ENCODE measurements around the gene PRR23E. TPM values are rescaled to one million over a fixed set of nuclear protein-coding genes. Genes with fewer than 3 reads are reported as not detected.

Gene PRR23E

DNA sequence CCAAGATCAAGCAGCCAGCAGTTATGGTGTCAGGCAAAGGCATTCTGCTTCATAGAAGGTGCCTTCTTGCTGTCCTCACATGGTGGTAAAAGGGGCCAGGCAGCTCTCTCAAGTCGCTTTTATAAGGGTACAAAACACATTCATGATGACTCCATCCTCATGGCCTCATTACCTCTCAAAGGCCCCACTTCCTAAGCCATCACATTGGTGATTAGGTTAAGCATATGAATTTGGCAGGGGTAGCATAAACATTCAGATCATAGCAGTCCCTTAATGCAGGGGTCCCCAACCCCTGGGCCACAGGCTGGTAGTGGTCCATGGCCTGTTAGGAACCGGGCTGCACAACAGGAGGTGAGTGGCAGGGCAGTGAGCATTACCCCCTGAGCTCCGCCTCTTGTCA lies 42.8 kb downstream of the PRR23E start:
- Histone ChIP-seq H3K4ac (ENCODE audit: low read depth, low read length) (no peak overlapping the region), H3K56ac (ENCODE audit: low read length) (no peak overlapping the region), H2BK15ac (replicated peaks; ENCODE audit: low read depth) (no peak overlapping the region), H3K23ac (ENCODE audit: low read length) (no peak overlapping the region), H3K9ac (ENCODE audit: low read length) (no peak overlapping the region), H3K4me1 (ENCODE audit: control insufficient read depth, low read depth, low read length) (no peaks in the 10 kb centered on the region), H3K4me3 (ENCODE audit: low read length) (no peak overlapping the region), H4K8ac (ENCODE audit: low read depth, low read length) (no peak overlapping the region), H3K79me1 (ENCODE audit: low read length) (no peaks in the 10 kb centered on the region), H2BK5ac (ENCODE audit: low read length) (no peak overlapping the region), H3K79me2 (ENCODE audit: control insufficient read depth, insufficient read depth, low read length) (no peaks in the 10 kb centered on the region), H3K4me2 (ENCODE audit: low read length) (no peak overlapping the region), H3K27ac (ENCODE audit: low read depth, low read length) (no peak overlapping the region), H3K27me3 (ENCODE audit: insufficient read depth, low read length, poor library complexity) (no peaks in the 10 kb centered on the region), H3K36me3 (ENCODE audit: control insufficient read depth, insufficient read depth, low read length) (no peaks in the 10 kb centered on the region), H4K5ac (ENCODE audit: low read length) (no peak overlapping the region), H2AK5ac (ENCODE audit: low read length) (no peak overlapping the region), H3K18ac (ENCODE audit: low read length) (no peak overlapping the region), H2BK120ac (ENCODE audit: low read depth, low read length) (no peak overlapping the region)
- no peak for DNase-seq
- WGBS (ENCODE audit: extremely low coverage, insufficient coverage, low lambda C conversion rate) = no CpG with 5 or more reads among the region's 3 CpGs

DNA sequence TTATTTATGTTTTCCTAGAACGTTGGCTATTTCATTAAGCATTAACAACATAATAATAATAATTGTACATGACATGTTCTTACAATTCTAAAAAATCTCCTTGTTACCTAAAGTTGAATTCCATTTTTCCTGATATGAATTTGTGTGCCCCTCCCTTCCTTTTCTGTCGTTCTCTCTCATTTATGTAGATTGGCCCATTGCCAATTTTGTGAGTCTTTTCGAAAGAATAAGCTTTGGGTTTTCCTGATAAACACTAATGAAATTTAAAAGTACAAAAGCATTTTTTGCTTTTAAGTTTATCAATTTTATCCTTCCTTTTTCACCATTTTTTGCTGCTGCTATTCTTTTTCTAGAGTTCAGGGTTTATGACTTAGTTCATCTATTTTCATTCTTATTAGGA lies 44.9 kb downstream of the PRR23E start:
- no peak overlapping the region for H3K56ac ChIP-seq (ENCODE audit: low read length)
- no peak overlapping the region for H2BK15ac ChIP-seq (replicated peaks; ENCODE audit: low read depth)
- H3K27me3 ChIP-seq (ENCODE audit: insufficient read depth, low read length, poor library complexity) = no peaks in the 10 kb centered on the region
- H3K4me1 ChIP-seq (ENCODE audit: control insufficient read depth, low read depth, low read length) = no peaks in the 10 kb centered on the region
- H4K5ac ChIP-seq (ENCODE audit: low read length) = no peak overlapping the region
- H2BK5ac ChIP-seq (ENCODE audit: low read length) = no peak overlapping the region
- no peak overlapping the region for H2AK5ac ChIP-seq (ENCODE audit: low read length)
- H3K27ac ChIP-seq (ENCODE audit: low read depth, low read length) = no peak overlapping the region
- no peak overlapping the region for H3K23ac ChIP-seq (ENCODE audit: low read length)
- H3K4me3 ChIP-seq (ENCODE audit: low read length) = no peak overlapping the region
- H3K18ac ChIP-seq (ENCODE audit: low read length) = no peak overlapping the region
- no CpG with 5 or more reads among the region's 3 CpGs for WGBS (ENCODE audit: extremely low coverage, insufficient coverage, low lambda C conversion rate)
- H4K8ac ChIP-seq (ENCODE audit: low read depth, low read length) = no peak overlapping the region
- H3K36me3 ChIP-seq (ENCODE audit: control insufficient read depth, insufficient read depth, low read length) = no peaks in the 10 kb centered on the region
- H3K4ac ChIP-seq (ENCODE audit: low read depth, low read length) = no peak overlapping the region
- no peaks in the 10 kb centered on the region for H3K79me1 ChIP-seq (ENCODE audit: low read length)
- no peaks in the 10 kb centered on the region for H3K79me2 ChIP-seq (ENCODE audit: control insufficient read depth, insufficient read depth, low read length)
- no peak overlapping the region for H3K4me2 ChIP-seq (ENCODE audit: low read length)
- no peak overlapping the region for H2BK120ac ChIP-seq (ENCODE audit: low read depth, low read length)
- no peak overlapping the region for H3K9ac ChIP-seq (ENCODE audit: low read length)
- no peak for DNase-seq

DNA sequence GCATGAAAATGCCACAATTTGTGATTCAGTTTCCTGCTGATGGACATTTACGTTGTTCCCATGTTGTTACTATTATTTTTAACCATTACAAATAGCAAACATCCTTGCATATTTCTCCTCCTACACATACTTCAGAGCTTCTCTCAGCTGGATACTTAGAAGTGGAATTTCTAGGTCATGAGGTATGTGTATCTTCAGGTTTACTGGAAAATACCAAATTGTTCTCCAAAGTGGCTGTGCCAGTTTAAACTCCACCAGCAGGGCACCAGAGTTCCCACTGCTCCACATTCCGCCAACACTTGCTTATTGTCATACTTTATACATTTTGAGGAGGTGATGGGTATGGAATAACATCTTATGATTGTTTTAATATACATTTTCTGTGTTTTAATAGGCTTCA lies 45.7 kb downstream of the PRR23E start:
- no peak overlapping the region for H3K9ac ChIP-seq (ENCODE audit: low read length)
- no peak overlapping the region for H3K27ac ChIP-seq (ENCODE audit: low read depth, low read length)
- no CpG with 5 or more reads among the region's 2 CpGs for WGBS (ENCODE audit: extremely low coverage, insufficient coverage, low lambda C conversion rate)
- no peaks in the 10 kb centered on the region for H3K4me1 ChIP-seq (ENCODE audit: control insufficient read depth, low read depth, low read length)
- no peak overlapping the region for H2AK5ac ChIP-seq (ENCODE audit: low read length)
- no peak overlapping the region for H3K23ac ChIP-seq (ENCODE audit: low read length)
- no peak overlapping the region for H4K5ac ChIP-seq (ENCODE audit: low read length)
- H2BK15ac ChIP-seq (replicated peaks; ENCODE audit: low read depth) = no peak overlapping the region
- H3K27me3 ChIP-seq (ENCODE audit: insufficient read depth, low read length, poor library complexity) = no peaks in the 10 kb centered on the region
- no peak overlapping the region for H3K4me2 ChIP-seq (ENCODE audit: low read length)
- H3K79me1 ChIP-seq (ENCODE audit: low read length) = no peaks in the 10 kb centered on the region
- H3K4ac ChIP-seq (ENCODE audit: low read depth, low read length) = no peak overlapping the region
- no peaks in the 10 kb centered on the region for H3K36me3 ChIP-seq (ENCODE audit: control insufficient read depth, insufficient read depth, low read length)
- no peak overlapping the region for H2BK120ac ChIP-seq (ENCODE audit: low read depth, low read length)
- H3K4me3 ChIP-seq (ENCODE audit: low read length) = no peak overlapping the region
- no peak for DNase-seq
- H3K56ac ChIP-seq (ENCODE audit: low read length) = no peak overlapping the region
- H3K18ac ChIP-seq (ENCODE audit: low read length) = no peak overlapping the region
- no peaks in the 10 kb centered on the region for H3K79me2 ChIP-seq (ENCODE audit: control insufficient read depth, insufficient read depth, low read length)
- H4K8ac ChIP-seq (ENCODE audit: low read depth, low read length) = no peak overlapping the region
- H2BK5ac ChIP-seq (ENCODE audit: low read length) = no peak overlapping the region

DNA sequence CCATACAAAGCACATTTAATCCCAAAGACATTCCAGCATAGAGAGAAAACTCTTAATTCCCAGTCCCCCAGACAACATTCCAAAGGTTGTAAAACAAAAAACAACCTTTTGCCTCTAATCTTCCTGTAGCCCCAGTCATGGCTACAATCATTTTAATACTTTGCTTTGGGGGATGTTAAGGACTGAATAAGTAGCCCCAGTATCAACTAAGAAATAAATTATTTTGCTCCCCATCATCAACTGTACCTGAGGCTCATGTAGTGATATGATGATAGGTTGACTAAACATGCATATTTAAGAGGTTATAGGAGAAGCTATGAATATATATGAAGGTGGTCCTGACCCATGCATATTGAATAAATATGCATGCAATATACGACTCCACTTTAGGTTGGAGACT lies 54.4 kb downstream of the PRR23E start:
- H3K4me2 ChIP-seq (ENCODE audit: low read length) = no peak overlapping the region

More for the DNA sequence above, 54.4 kb downstream of the PRR23E start:
- H3K4ac ChIP-seq (ENCODE audit: low read depth, low read length) = no peak overlapping the region
- WGBS (ENCODE audit: extremely low coverage, insufficient coverage, low lambda C conversion rate) = no CpG with 5 or more reads among the region's 1 CpG
- H2BK15ac ChIP-seq (replicated peaks; ENCODE audit: low read depth) = no peak overlapping the region
- H3K79me1 ChIP-seq (ENCODE audit: low read length) = no peaks in the 10 kb centered on the region
- H4K8ac ChIP-seq (ENCODE audit: low read depth, low read length) = no peak overlapping the region
- no peak overlapping the region for H2BK120ac ChIP-seq (ENCODE audit: low read depth, low read length)
- no peak overlapping the region for H3K9ac ChIP-seq (ENCODE audit: low read length)
- no peak overlapping the region for H3K4me3 ChIP-seq (ENCODE audit: low read length)
- H3K27ac ChIP-seq (ENCODE audit: low read depth, low read length) = no peak overlapping the region
- no peak overlapping the region for H3K56ac ChIP-seq (ENCODE audit: low read length)
- no peaks in the 10 kb centered on the region for H3K27me3 ChIP-seq (ENCODE audit: insufficient read depth, low read length, poor library complexity)
- H3K4me1 ChIP-seq (ENCODE audit: control insufficient read depth, low read depth, low read length) = no peaks in the 10 kb centered on the region
- H2BK5ac ChIP-seq (ENCODE audit: low read length) = no peak overlapping the region
- H4K5ac ChIP-seq (ENCODE audit: low read length) = no peak overlapping the region
- peak; percentile 12 for DNase-seq
- no peak overlapping the region for H3K23ac ChIP-seq (ENCODE audit: low read length)
- no peak overlapping the region for H2AK5ac ChIP-seq (ENCODE audit: low read length)
- no peak overlapping the region for H3K18ac ChIP-seq (ENCODE audit: low read length)
- no peaks in the 10 kb centered on the region for H3K36me3 ChIP-seq (ENCODE audit: control insufficient read depth, insufficient read depth, low read length)
- H3K79me2 ChIP-seq (ENCODE audit: control insufficient read depth, insufficient read depth, low read length) = no peaks in the 10 kb centered on the region

Small RNA genes lying within 50 kb of the gene (small RNA-seq; reads per million reads assigned to genes)
- gene RF00019 (ENCODE audit: insufficient read depth) = not detected
- not detected for gene RNU6-1047P (ENCODE audit: insufficient read depth)

Data from mesendoderm (in vitro differentiated cells).